Measurements from ENCODE around the gene PTGES2.

PTGES2 gene

GRCh38 chr9:128168731-128169308 lies 41.3 kb upstream of the PTGES2 start:
- no peak for DNase-seq (ENCODE audit: extremely low spot score)
- TF ChIP-seq CTCF (IDR thresholded peaks at IDR 0.05; ENCODE audit: control extremely low read depth, extremely low read depth, low read depth, missing control alignments), result no peak
- ChIA-PET POLR2A (interaction anchor here (0.6 kb wide), 1 partner anchor 229 kb away, joined by 3 read pairs; no protein-coding TSS in a partner anchor), CTCF (interaction anchor here (1.2 kb wide), 1 partner anchor 41 kb away, joined by 3 read pairs; no protein-coding TSS in a partner anchor)

- POLR2A ChIA-PET, result no interaction called here
Measured at GRCh38 chr9:128167209-128167608, 39.7 kb upstream of the PTGES2 start.

GRCh38 chr9:128166169-128166568 lies 38.6 kb upstream of the PTGES2 start:
- TF ChIP-seq CTCF (IDR thresholded peaks at IDR 0.05; ENCODE audit: control extremely low read depth, extremely low read depth, low read depth, missing control alignments), result no peak
- CTCF ChIA-PET, result interaction anchor here (1.0 to 1.2 kb wide), 3 partner anchors 18 to 26 kb away, joined by 3 to 5 read pairs (median 3); no protein-coding TSS in a partner anchor
- no peak for DNase-seq (ENCODE audit: extremely low spot score)
- POLR2A ChIA-PET, result interaction anchor here (0.6 kb wide), 1 partner anchor 9 kb away, joined by 3 read pairs; no protein-coding TSS in a partner anchor

More at GRCh38 chr9:128167209-128167608, 39.7 kb upstream of the PTGES2 start:
- CTCF ChIA-PET, result no interaction called here
- TF ChIP-seq CTCF (IDR thresholded peaks at IDR 0.05; ENCODE audit: control extremely low read depth, extremely low read depth, low read depth, missing control alignments), result no peak
- DNase-seq (ENCODE audit: extremely low spot score), result no peak

- CTCF ChIA-PET, result interaction anchor here (1.1 kb wide), 1 partner anchor 23 kb away, joined by 3 read pairs; no protein-coding TSS in a partner anchor
- TF ChIP-seq CTCF (IDR thresholded peaks at IDR 0.05; ENCODE audit: control extremely low read depth, extremely low read depth, low read depth, missing control alignments), result no peak
- POLR2A ChIA-PET, result no interaction called here
Measured at GRCh38 chr9:128164307-128164885, 36.9 kb upstream of the PTGES2 start.

GRCh38 chr9:128163523-128164306 lies 36.2 kb upstream of the PTGES2 start:
- no peak for DNase-seq (ENCODE audit: extremely low spot score)
- POLR2A ChIA-PET, result no interaction called here
- CTCF ChIA-PET, result no interaction called here
- TF ChIP-seq CTCF (IDR thresholded peaks at IDR 0.05; ENCODE audit: control extremely low read depth, extremely low read depth, low read depth, missing control alignments), result no peak

More at GRCh38 chr9:128164307-128164885, 36.9 kb upstream of the PTGES2 start:
- no peak for DNase-seq (ENCODE audit: extremely low spot score)

GRCh38 chr9:128163027-128163515 lies 35.5 kb upstream of the PTGES2 start:
- no peak for DNase-seq (ENCODE audit: extremely low spot score)
- no peak for TF ChIP-seq CTCF (IDR thresholded peaks at IDR 0.05; ENCODE audit: control extremely low read depth, extremely low read depth, low read depth, missing control alignments)
- CTCF ChIA-PET, result no interaction called here
- POLR2A ChIA-PET, result no interaction called here
